ENCODE data around the gene CTSV. TPM values are rescaled to one million over a fixed set of nuclear protein-coding genes. Genes with fewer than 3 reads are reported as not detected.
"Not testable (repeated sequence)": the region's sequence is repeated elsewhere in the genome, so short reads cannot be mapped to it uniquely, and the experiment has no call there.

Gene CTSV
- total and polyA plus RNA-seq, 2 donors (not counting 1 experiment from before 2014, with no cell fraction given): 0.25 to 0.66 TPM

DNA sequence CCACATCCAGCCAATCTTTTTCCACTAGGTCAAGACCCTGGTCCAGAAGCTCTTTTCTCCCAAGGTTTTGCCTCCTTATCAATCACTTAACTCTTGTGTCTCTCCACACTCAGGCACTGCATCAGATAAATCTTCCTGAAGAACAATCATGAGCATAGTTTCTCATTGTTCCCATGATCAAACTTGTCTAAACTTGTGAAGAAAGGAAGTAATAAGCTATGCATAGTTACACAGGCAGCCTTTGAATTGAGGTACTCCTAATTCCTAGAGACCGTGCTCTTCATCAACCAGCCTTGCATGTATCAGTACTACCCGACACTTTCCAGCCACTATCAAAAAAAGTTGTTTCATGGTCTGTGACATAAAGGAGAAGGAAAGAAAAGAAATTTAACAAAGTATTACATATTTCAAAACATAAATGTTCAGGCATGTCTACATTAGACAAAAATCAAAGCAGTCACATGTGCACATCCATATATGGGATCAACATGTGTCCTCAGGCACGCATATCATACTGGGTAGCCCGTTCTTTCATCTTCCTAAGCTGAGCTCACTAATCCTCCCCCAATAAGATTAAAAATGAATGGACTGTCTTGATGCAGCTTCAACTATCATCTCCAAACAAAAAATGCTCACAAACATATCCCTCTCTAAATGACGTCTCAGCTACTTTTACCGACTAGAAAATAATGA, 41.8 kb downstream of the CTSV start:
- H3K4me2 ChIP-seq (ENCODE audit: extremely low read depth, insufficient read depth, low read length); H4K20me1 ChIP-seq (ENCODE audit: control insufficient read depth, extremely low read depth, insufficient read depth, low read length); H3K36me3 ChIP-seq (ENCODE audit: control insufficient read depth, insufficient read depth, low read length); H2AFZ ChIP-seq (ENCODE audit: low read length); H3K9me3 ChIP-seq (ENCODE audit: control insufficient read depth, insufficient read depth, low read depth, low read length); DNase-seq (ENCODE audit: low read depth in 2 of 2); H3K9ac ChIP-seq (ENCODE audit: insufficient read depth, low read length); H3K27me3 ChIP-seq (ENCODE audit: control insufficient read depth, insufficient read depth, low read length); H3K4me3 ChIP-seq (replicated peaks in 1 of 4; ENCODE audit: control extremely low read depth in 1 of 4, insufficient read depth in 1 of 4, low read depth in 3 of 4, low read length in 4 of 4); H3K4me1 ChIP-seq (ENCODE audit: control insufficient read depth, extremely low read depth, insufficient read depth, low read length); H3K27ac ChIP-seq (ENCODE audit: insufficient read depth, low read length): not testable (repeated sequence)
- peaks cover 11% of the 10 kb centered on the region for H3K79me2 ChIP-seq (ENCODE audit: control insufficient read depth, insufficient read depth, low read length)

- H4K20me1 ChIP-seq (ENCODE audit: control insufficient read depth, extremely low read depth, insufficient read depth, low read length); H3K27ac ChIP-seq (ENCODE audit: insufficient read depth, low read length); DNase-seq (ENCODE audit: low read depth in 2 of 2); H3K4me2 ChIP-seq (ENCODE audit: extremely low read depth, insufficient read depth, low read length); H3K27me3 ChIP-seq (ENCODE audit: control insufficient read depth, insufficient read depth, low read length); H3K9me3 ChIP-seq (ENCODE audit: control insufficient read depth, insufficient read depth, low read depth, low read length); H3K36me3 ChIP-seq (ENCODE audit: control insufficient read depth, insufficient read depth, low read length); H2AFZ ChIP-seq (ENCODE audit: low read length); H3K9ac ChIP-seq (ENCODE audit: insufficient read depth, low read length); H3K4me1 ChIP-seq (ENCODE audit: control insufficient read depth, extremely low read depth, insufficient read depth, low read length); H3K4me3 ChIP-seq (replicated peaks in 1 of 4; ENCODE audit: control extremely low read depth in 1 of 4, insufficient read depth in 1 of 4, low read depth in 3 of 4, low read length in 4 of 4): not testable (repeated sequence)
- H3K79me2 ChIP-seq (ENCODE audit: control insufficient read depth, insufficient read depth, low read length): peaks cover 12% of the 10 kb centered on the region
Observed at GRCh38 chr9:96994531-96995016, 44.4 kb downstream of the CTSV start.

DNA sequence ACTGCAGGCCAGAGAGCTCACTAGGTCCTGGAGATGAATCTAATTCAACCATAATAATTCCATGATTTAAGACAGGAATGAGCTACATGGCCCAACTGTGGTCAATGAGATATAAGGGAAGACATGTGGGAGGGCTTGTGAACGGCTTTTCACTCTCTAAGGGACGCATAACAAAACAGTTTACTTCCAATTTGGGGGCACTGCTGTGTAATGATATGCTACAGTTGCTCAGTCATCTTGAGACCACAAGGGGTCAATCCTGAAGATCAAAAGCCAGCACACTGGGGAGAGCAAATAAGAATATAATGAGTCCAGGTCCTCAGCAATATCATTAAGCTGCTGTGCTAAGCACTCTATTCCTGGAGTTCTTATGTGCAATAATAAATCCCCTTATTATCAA, 46.6 kb downstream of the CTSV start:
- H3K27ac ChIP-seq (ENCODE audit: insufficient read depth, low read length); H3K27me3 ChIP-seq (ENCODE audit: control insufficient read depth, insufficient read depth, low read length); H3K36me3 ChIP-seq (ENCODE audit: control insufficient read depth, insufficient read depth, low read length); H3K9ac ChIP-seq (ENCODE audit: insufficient read depth, low read length); H3K4me1 ChIP-seq (ENCODE audit: control insufficient read depth, extremely low read depth, insufficient read depth, low read length); H4K20me1 ChIP-seq (ENCODE audit: control insufficient read depth, extremely low read depth, insufficient read depth, low read length); H3K9me3 ChIP-seq (ENCODE audit: control insufficient read depth, insufficient read depth, low read depth, low read length); H3K4me3 ChIP-seq (replicated peaks in 1 of 4; ENCODE audit: control extremely low read depth in 1 of 4, insufficient read depth in 1 of 4, low read depth in 3 of 4, low read length in 4 of 4); DNase-seq (ENCODE audit: low read depth in 2 of 2); H3K79me2 ChIP-seq (ENCODE audit: control insufficient read depth, insufficient read depth, low read length); H2AFZ ChIP-seq (ENCODE audit: low read length); H3K4me2 ChIP-seq (ENCODE audit: extremely low read depth, insufficient read depth, low read length): not testable (repeated sequence)

- H3K4me1 ChIP-seq (ENCODE audit: control insufficient read depth, extremely low read depth, insufficient read depth, low read length); H3K4me2 ChIP-seq (ENCODE audit: extremely low read depth, insufficient read depth, low read length); DNase-seq (ENCODE audit: low read depth in 2 of 2); H3K27me3 ChIP-seq (ENCODE audit: control insufficient read depth, insufficient read depth, low read length); H3K27ac ChIP-seq (ENCODE audit: insufficient read depth, low read length); H3K9me3 ChIP-seq (ENCODE audit: control insufficient read depth, insufficient read depth, low read depth, low read length); H3K9ac ChIP-seq (ENCODE audit: insufficient read depth, low read length); H4K20me1 ChIP-seq (ENCODE audit: control insufficient read depth, extremely low read depth, insufficient read depth, low read length); H2AFZ ChIP-seq (ENCODE audit: low read length); H3K4me3 ChIP-seq (replicated peaks in 1 of 4; ENCODE audit: control extremely low read depth in 1 of 4, insufficient read depth in 1 of 4, low read depth in 3 of 4, low read length in 4 of 4); H3K79me2 ChIP-seq (ENCODE audit: control insufficient read depth, insufficient read depth, low read length); H3K36me3 ChIP-seq (ENCODE audit: control insufficient read depth, insufficient read depth, low read length): not testable (repeated sequence)
Observed at GRCh38 chr9:96989747-96990318, 49.1 kb downstream of the CTSV start.

GRCh38 chr9:96984887-96985286, 54.1 kb downstream of the CTSV start:
- not testable (repeated sequence) for H3K4me1 ChIP-seq (ENCODE audit: control insufficient read depth, extremely low read depth, insufficient read depth, low read length); H3K4me3 ChIP-seq (replicated peaks in 1 of 4; ENCODE audit: control extremely low read depth in 1 of 4, insufficient read depth in 1 of 4, low read depth in 3 of 4, low read length in 4 of 4); H3K4me2 ChIP-seq (ENCODE audit: extremely low read depth, insufficient read depth, low read length); H3K79me2 ChIP-seq (ENCODE audit: control insufficient read depth, insufficient read depth, low read length); H3K36me3 ChIP-seq (ENCODE audit: control insufficient read depth, insufficient read depth, low read length); H3K27ac ChIP-seq (ENCODE audit: insufficient read depth, low read length); H2AFZ ChIP-seq (ENCODE audit: low read length); DNase-seq (ENCODE audit: low read depth in 2 of 2); H3K27me3 ChIP-seq (ENCODE audit: control insufficient read depth, insufficient read depth, low read length); H4K20me1 ChIP-seq (ENCODE audit: control insufficient read depth, extremely low read depth, insufficient read depth, low read length); H3K9ac ChIP-seq (ENCODE audit: insufficient read depth, low read length); H3K9me3 ChIP-seq (ENCODE audit: control insufficient read depth, insufficient read depth, low read depth, low read length)

DNA sequence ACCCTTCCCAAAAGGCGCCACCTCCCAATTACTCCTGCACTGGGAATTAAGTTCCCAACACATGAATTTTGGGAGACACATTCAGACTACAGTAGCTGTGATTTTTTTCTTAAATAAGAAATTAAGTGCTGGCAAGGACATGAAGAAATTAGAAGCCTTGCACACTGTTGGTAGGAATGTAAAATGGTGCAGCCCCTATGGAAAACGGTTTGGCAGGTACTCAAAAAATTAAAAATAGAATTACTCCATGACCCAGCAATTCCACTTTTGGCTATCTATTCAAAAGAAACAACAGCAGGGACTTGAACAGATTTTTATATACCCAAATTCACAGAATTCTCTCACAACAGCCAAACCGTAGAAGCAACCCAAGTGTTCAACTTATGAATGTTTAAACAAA, 54.8 kb downstream of the CTSV start:
- not testable (repeated sequence) for H3K4me1 ChIP-seq (ENCODE audit: control insufficient read depth, extremely low read depth, insufficient read depth, low read length)

More for the DNA sequence above, 54.8 kb downstream of the CTSV start:
- not testable (repeated sequence) for H3K4me2 ChIP-seq (ENCODE audit: extremely low read depth, insufficient read depth, low read length); H3K27ac ChIP-seq (ENCODE audit: insufficient read depth, low read length); DNase-seq (ENCODE audit: low read depth in 2 of 2); H3K4me3 ChIP-seq (replicated peaks in 1 of 4; ENCODE audit: control extremely low read depth in 1 of 4, insufficient read depth in 1 of 4, low read depth in 3 of 4, low read length in 4 of 4); H3K27me3 ChIP-seq (ENCODE audit: control insufficient read depth, insufficient read depth, low read length); H3K36me3 ChIP-seq (ENCODE audit: control insufficient read depth, insufficient read depth, low read length); H2AFZ ChIP-seq (ENCODE audit: low read length); H3K79me2 ChIP-seq (ENCODE audit: control insufficient read depth, insufficient read depth, low read length); H3K9ac ChIP-seq (ENCODE audit: insufficient read depth, low read length); H3K9me3 ChIP-seq (ENCODE audit: control insufficient read depth, insufficient read depth, low read depth, low read length); H4K20me1 ChIP-seq (ENCODE audit: control insufficient read depth, extremely low read depth, insufficient read depth, low read length)
